ENCODE data around the gene NEDD8.

DNA sequence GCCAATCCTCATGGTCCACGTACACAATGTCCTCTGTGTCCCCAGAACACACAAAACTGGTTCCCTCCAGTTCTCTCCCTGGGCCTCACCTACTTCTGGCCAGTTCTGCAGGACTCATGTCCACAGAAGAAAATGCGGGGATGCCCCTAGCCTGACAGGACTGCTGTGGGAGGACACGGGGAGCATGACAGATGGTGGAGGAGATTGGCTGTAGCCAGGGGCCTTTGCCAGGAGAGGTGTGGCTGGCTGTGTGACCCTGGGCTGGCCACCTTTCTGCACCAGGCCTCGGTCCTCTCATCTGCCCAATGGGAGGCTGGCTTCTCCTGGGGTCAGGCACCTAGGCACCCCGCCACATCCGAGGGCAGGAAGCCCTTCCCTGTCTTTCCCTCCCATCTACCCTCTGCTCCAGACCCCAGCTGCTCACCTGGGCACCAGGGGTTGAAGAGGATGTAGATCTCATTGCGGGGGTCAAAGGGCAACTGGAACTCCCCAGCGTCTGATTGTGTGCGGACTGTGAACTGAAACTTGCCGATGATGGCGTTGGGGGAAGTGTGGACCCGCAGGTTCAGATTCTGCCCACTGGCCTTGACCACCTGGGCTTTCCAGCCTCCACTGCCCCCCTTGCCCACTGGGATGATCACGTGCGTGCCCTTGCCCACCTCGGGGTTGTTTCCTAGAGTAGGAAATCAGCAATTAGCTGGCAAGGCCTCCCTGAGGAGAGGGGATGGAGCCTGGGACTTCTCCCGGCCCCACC, 28.0 kb upstream of the NEDD8 start:
- no peak for TF ChIP-seq CTCF (IDR thresholded peaks at IDR 0.05; ENCODE audit: low read length)
- no peak for TF ChIP-seq EZH2 (IDR thresholded peaks at IDR 0.05; ENCODE audit: borderline replicate concordance, low read length)
